NCI-H1048 (cell line): ENCODE measurements around the gene HAS3.
"Not testable (repeated sequence)": the region's sequence is repeated elsewhere in the genome, so short reads cannot be mapped to it uniquely, and the experiment has no call there.

Source experiments
- DNase-seq: peaks from one replicate; lab custom pipeline; 2025; lab: John Stamatoyannopoulos, UW

HAS3 gene

GRCh38 chr16:69145658-69146057 lies 40.2 kb downstream of the HAS3 start:
- no peak for DNase-seq

GRCh38 chr16:69149621-69150020 lies 44.2 kb downstream of the HAS3 start:
- not testable (repeated sequence) for DNase-seq

GRCh38 chr16:69150146-69150865 lies 44.9 kb downstream of the HAS3 start:
- DNase-seq: peak; percentile 4

- DNase-seq: no peak
Observed at GRCh38 chr16:69157196-69157595, 51.7 kb downstream of the HAS3 start.

- DNase-seq: no peak
Observed at GRCh38 chr16:69160192-69160591, 54.7 kb downstream of the HAS3 start.

GRCh38 chr16:69165584-69165983 lies 60.1 kb downstream of the HAS3 start:
- DNase-seq: no peak

GRCh38 chr16:69166221-69166833 lies 60.9 kb downstream of the HAS3 start:
- no peak for DNase-seq

- DNase-seq: no peak
Observed at GRCh38 chr16:69166946-69167930, 61.8 kb downstream of the HAS3 start.
